ENCODE measurements around the gene PLXNA2. TPM values are rescaled to one million over a fixed set of nuclear protein-coding genes. Genes with fewer than 3 reads are reported as not detected.

The PLXNA2 gene
- total RNA-seq, 1 experiment from 2014 or later: 0.06 TPM

- no TSS peak for BruUV-seq (replicated peaks)
- POLR2A ChIA-PET (ENCODE audit: low non-redundant PET): no interaction called here
- intact Hi-C loops (cut with micrococcal nuclease; ENCODE audit: unreplicated experiment): no loop called here
- Histone ChIP-seq H3K4me1 (ENCODE audit: insufficient read depth, low read length, poor library complexity, severe bottlenecking) (no peaks in the 10 kb centered on the region), H3K4me3 (ENCODE audit: low read depth, low read length, poor library complexity, severe bottlenecking) (no peak overlapping the region), H3K36me3 (ENCODE audit: insufficient read depth, low read length, poor library complexity, severe bottlenecking) (no peaks in the 10 kb centered on the region), H3K27ac (ENCODE audit: low read depth, low read length, poor library complexity, severe bottlenecking) (no peak overlapping the region), H3K27me3 (replicated peaks; ENCODE audit: insufficient read depth, low read depth, low read length, poor library complexity) (no peaks in the 10 kb centered on the region), H3K9me3 (ENCODE audit: low read depth, low read length, poor library complexity, severe bottlenecking) (no peaks in the 10 kb centered on the region)
- DNase-seq (ENCODE audit: low spot score): no peak
- TF ChIP-seq EZH2 (IDR thresholded peaks at IDR 0.05; ENCODE audit: borderline replicate concordance, low read depth, low read length, poor library complexity, severe bottlenecking): no peak
- no peak for TF ChIP-seq CTCF (conservative IDR thresholded peaks at IDR 0.05; ENCODE audit: low read depth, low read length)
- CTCF ChIA-PET: no interaction called here
These were observed 118.1 kb downstream of the PLXNA2 start for GRCh38 chr1:208126108-208126507.

GRCh38 chr1:208122612-208123358, 121.4 kb downstream of the PLXNA2 start:
- H3K9me3 ChIP-seq (ENCODE audit: low read depth, low read length, poor library complexity, severe bottlenecking): no peaks in the 10 kb centered on the region
- no TSS peak for BruUV-seq (replicated peaks)
- TF ChIP-seq CTCF (conservative IDR thresholded peaks at IDR 0.05; ENCODE audit: low read depth, low read length) (no peak), EZH2 (IDR thresholded peaks at IDR 0.05; ENCODE audit: borderline replicate concordance, low read depth, low read length, poor library complexity, severe bottlenecking) (no peak)
- no peak overlapping the region for H3K27ac ChIP-seq (ENCODE audit: low read depth, low read length, poor library complexity, severe bottlenecking)
- ChIA-PET CTCF (no interaction called here), POLR2A (ENCODE audit: low non-redundant PET) (interaction anchor here (0.6 kb wide), 1 partner anchor 126 kb away, joined by 20 read pairs; no protein-coding TSS in a partner anchor)
- no peak for DNase-seq (ENCODE audit: low spot score)
- H3K36me3 ChIP-seq (ENCODE audit: insufficient read depth, low read length, poor library complexity, severe bottlenecking): no peaks in the 10 kb centered on the region
- no peaks in the 10 kb centered on the region for H3K4me1 ChIP-seq (ENCODE audit: insufficient read depth, low read length, poor library complexity, severe bottlenecking)
- H3K27me3 ChIP-seq (replicated peaks; ENCODE audit: insufficient read depth, low read depth, low read length, poor library complexity): peaks cover 12% of the 10 kb centered on the region
- H3K4me3 ChIP-seq (ENCODE audit: low read depth, low read length, poor library complexity, severe bottlenecking): no peak overlapping the region
- intact Hi-C loops (cut with micrococcal nuclease; ENCODE audit: unreplicated experiment): no loop called here

GRCh38 chr1:208121813-208122364, 122.3 kb downstream of the PLXNA2 start:
- ChIA-PET POLR2A (ENCODE audit: low non-redundant PET) (no interaction called here), CTCF (no interaction called here)
- no peaks in the 10 kb centered on the region for H3K9me3 ChIP-seq (ENCODE audit: low read depth, low read length, poor library complexity, severe bottlenecking)
- H3K4me3 ChIP-seq (ENCODE audit: low read depth, low read length, poor library complexity, severe bottlenecking): no peak overlapping the region
- peaks cover 20% of the 10 kb centered on the region for H3K27me3 ChIP-seq (replicated peaks; ENCODE audit: insufficient read depth, low read depth, low read length, poor library complexity)
- H3K36me3 ChIP-seq (ENCODE audit: insufficient read depth, low read length, poor library complexity, severe bottlenecking): no peaks in the 10 kb centered on the region
- DNase-seq (ENCODE audit: low spot score): no peak
- TF ChIP-seq CTCF (conservative IDR thresholded peaks at IDR 0.05; ENCODE audit: low read depth, low read length) (no peak), EZH2 (IDR thresholded peaks at IDR 0.05; ENCODE audit: borderline replicate concordance, low read depth, low read length, poor library complexity, severe bottlenecking) (no peak)
- intact Hi-C loops (cut with micrococcal nuclease; ENCODE audit: unreplicated experiment): no loop called here
- no TSS peak for BruUV-seq (replicated peaks)
- H3K4me1 ChIP-seq (ENCODE audit: insufficient read depth, low read length, poor library complexity, severe bottlenecking): no peaks in the 10 kb centered on the region
- no peak overlapping the region for H3K27ac ChIP-seq (ENCODE audit: low read depth, low read length, poor library complexity, severe bottlenecking)
